GM12878 (cell line): Measurements from ENCODE around the gene KCNQ1.

ENCODE experiments used
- BACH1 ChIP-seq: fragments of 450-650 bp; IDR thresholded peaks from 2 replicates; pipeline ENCODE4 v1.6.1; 2017; ENCODE audit warnings: mild to moderate bottlenecking, borderline replicate concordance
- MEF2A ChIP-seq: IDR thresholded peaks from 2 replicates; pipeline ENCODE4 v1.6.1; 2011; ENCODE audit warnings: low read depth, mild to moderate bottlenecking, low read length, moderate library complexity; ENCODE audit not compliant: insufficient read depth
- POLR2AphosphoS5 ChIP-seq: IDR thresholded peaks from 2 replicates; pipeline ENCODE4 v1.6.1; 2011; ENCODE audit warnings: mild to moderate bottlenecking, low read length, inconsistent platforms
- RELA ChIP-seq: fragments of 450-650 bp; IDR thresholded peaks from 2 replicates; pipeline ENCODE4 v1.8.0; 2014; ENCODE audit warnings: borderline replicate concordance; ENCODE audit not compliant: partially characterized antibody
- STAT1 ChIP-seq: fragments of 450-650 bp; conservative IDR thresholded peaks from 2 replicates; pipeline ENCODE4 v1.6.1; 2014; ENCODE audit warnings: antibody characterized with exemption, mild to moderate bottlenecking
- YY1 ChIP-seq: IDR thresholded peaks from 2 replicates; pipeline ENCODE4 v1.6.1; 2011; ENCODE audit warnings: low read depth, mild to moderate bottlenecking, low read length
- TF ChIP-seq, protein P1 (sequence below): IDR thresholded peaks from 2 replicates; pipeline ENCODE4 v1.6.1; 2011; ENCODE audit warnings: borderline replicate concordance, low read depth, mild to moderate bottlenecking, moderate library complexity, low read length; ENCODE audit not compliant: insufficient read depth, poor library complexity, severe bottlenecking
- TF ChIP-seq, protein P2 (sequence below): fragments of 450-650 bp; IDR thresholded peaks from 2 replicates; pipeline ENCODE4 v1.6.1; 2016; ENCODE audit warnings: mild to moderate bottlenecking
- TF ChIP-seq, protein P3 (sequence below), 3 experiments: IDR thresholded peaks in 2 of 3; conservative IDR thresholded peaks in 1 of 3; 2 replicates each; pipeline ENCODE4 v1.5.1; 2011; ENCODE audit warnings: low read depth in 3 of 3, low read length in 3 of 3, mild to moderate bottlenecking in 3 of 3, control low read depth in 2 of 3, moderate library complexity in 2 of 3, inconsistent platforms in 1 of 3, mixed read lengths in 1 of 3; ENCODE audit not compliant: control insufficient read depth in 2 of 3, insufficient read depth in 1 of 3; ENCODE audit errors: extremely low read depth in 1 of 3

DNA sequence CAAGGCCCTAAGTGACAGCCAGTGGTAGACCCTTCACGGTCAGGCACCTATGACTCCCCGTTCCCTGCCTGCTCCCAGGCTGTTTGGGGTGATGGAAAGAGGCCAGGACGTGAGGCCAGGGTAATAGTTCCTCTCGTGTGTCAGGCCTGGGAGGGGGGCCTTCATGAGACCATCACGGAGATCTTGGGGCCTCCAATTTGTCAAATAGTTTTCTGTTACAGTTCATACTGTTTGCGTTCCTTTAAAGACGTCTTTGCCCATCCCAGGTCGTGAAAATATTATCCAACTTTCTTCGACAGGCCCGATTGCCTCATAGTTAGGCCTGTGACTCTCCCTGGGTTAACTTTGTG, 317.2 kb downstream of the KCNQ1 start:
- TF ChIP-seq, protein P1, sequence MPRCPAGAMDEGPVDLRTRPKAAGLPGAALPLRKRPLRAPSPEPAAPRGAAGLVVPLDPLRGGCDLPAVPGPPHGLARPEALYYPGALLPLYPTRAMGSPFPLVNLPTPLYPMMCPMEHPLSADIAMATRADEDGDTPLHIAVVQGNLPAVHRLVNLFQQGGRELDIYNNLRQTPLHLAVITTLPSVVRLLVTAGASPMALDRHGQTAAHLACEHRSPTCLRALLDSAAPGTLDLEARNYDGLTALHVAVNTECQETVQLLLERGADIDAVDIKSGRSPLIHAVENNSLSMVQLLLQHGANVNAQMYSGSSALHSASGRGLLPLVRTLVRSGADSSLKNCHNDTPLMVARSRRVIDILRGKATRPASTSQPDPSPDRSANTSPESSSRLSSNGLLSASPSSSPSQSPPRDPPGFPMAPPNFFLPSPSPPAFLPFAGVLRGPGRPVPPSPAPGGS = no peak
- TF ChIP-seq, protein P2, sequence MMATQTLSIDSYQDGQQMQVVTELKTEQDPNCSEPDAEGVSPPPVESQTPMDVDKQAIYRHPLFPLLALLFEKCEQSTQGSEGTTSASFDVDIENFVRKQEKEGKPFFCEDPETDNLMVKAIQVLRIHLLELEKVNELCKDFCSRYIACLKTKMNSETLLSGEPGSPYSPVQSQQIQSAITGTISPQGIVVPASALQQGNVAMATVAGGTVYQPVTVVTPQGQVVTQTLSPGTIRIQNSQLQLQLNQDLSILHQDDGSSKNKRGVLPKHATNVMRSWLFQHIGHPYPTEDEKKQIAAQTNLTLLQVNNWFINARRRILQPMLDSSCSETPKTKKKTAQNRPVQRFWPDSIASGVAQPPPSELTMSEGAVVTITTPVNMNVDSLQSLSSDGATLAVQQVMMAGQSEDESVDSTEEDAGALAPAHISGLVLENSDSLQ = no peak
- TF ChIP-seq MEF2A (no peak), RELA (no peak), BACH1 (no peak), YY1 (no peak), STAT1 (no peak), POLR2AphosphoS5 (no peak)
- TF ChIP-seq, protein P3, sequence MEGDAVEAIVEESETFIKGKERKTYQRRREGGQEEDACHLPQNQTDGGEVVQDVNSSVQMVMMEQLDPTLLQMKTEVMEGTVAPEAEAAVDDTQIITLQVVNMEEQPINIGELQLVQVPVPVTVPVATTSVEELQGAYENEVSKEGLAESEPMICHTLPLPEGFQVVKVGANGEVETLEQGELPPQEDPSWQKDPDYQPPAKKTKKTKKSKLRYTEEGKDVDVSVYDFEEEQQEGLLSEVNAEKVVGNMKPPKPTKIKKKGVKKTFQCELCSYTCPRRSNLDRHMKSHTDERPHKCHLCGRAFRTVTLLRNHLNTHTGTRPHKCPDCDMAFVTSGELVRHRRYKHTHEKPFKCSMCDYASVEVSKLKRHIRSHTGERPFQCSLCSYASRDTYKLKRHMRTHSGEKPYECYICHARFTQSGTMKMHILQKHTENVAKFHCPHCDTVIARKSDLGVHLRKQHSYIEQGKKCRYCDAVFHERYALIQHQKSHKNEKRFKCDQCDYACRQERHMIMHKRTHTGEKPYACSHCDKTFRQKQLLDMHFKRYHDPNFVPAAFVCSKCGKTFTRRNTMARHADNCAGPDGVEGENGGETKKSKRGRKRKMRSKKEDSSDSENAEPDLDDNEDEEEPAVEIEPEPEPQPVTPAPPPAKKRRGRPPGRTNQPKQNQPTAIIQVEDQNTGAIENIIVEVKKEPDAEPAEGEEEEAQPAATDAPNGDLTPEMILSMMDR (IDR thresholded peaks at IDR 0.05 in 2 of 3, conservative IDR thresholded peaks at IDR 0.05 in 1 of 3; ENCODE audit: control insufficient read depth in 2 of 3, extremely low read depth in 1 of 3, insufficient read depth in 1 of 3, low read depth in 3 of 3, low read length in 3 of 3) = no peak
